KMS-11 (cell line): Measurements from ENCODE around the gene RFTN2.

Experiments
- H2AFZ ChIP-seq: fragments of 200-600 bp; sonication (generic); 2 replicates; pipeline ENCODE4 v1.6.1; 2016; ENCODE audit warnings: antibody characterized with exemption, mixed run types, low read depth
- H3K27ac ChIP-seq: fragments of 200-600 bp; sonication (generic); 2 replicates; pipeline ENCODE4 v1.6.1; 2016; ENCODE audit warnings: mild to moderate bottlenecking, mixed run types
- H3K27me3 ChIP-seq: fragments of 200-600 bp; sonication (generic); 2 replicates; pipeline ENCODE4 v1.6.1; 2017; ENCODE audit warnings: mild to moderate bottlenecking, low read depth, mixed run types, moderate library complexity; ENCODE audit not compliant: insufficient read depth
- H3K36me3 ChIP-seq: fragments of 200-600 bp; sonication (generic); 2 replicates; pipeline ENCODE4 v1.6.1; 2017; ENCODE audit warnings: mild to moderate bottlenecking, mixed run types; ENCODE audit not compliant: insufficient read depth
- H3K4me1 ChIP-seq: fragments of 200-600 bp; sonication (generic); 2 replicates; pipeline ENCODE4 v1.6.1; 2016; ENCODE audit warnings: mild to moderate bottlenecking, low read depth, mixed run types; ENCODE audit not compliant: poor library complexity, severe bottlenecking
- H3K4me2 ChIP-seq: fragments of 200-600 bp; sonication (generic); 2 replicates; pipeline ENCODE4 v1.7.0; 2016; ENCODE audit warnings: mild to moderate bottlenecking, mixed run types
- H3K4me3 ChIP-seq: fragments of 200-600 bp; sonication (generic); IDR thresholded peaks from 2 replicates; pipeline ENCODE4 v1.6.1; 2017; ENCODE audit warnings: low read depth, low read length, mixed read lengths; ENCODE audit not compliant: insufficient read depth
- H3K79me2 ChIP-seq: fragments of 200-600 bp; sonication (generic); 2 replicates; pipeline ENCODE4 v1.6.1; 2016; ENCODE audit warnings: low read depth, mixed run types; ENCODE audit not compliant: insufficient read depth
- H3K9ac ChIP-seq: fragments of 200-600 bp; sonication (generic); 2 replicates; pipeline ENCODE4 v1.6.1; 2016; ENCODE audit warnings: mild to moderate bottlenecking, mixed run types
- H4K20me1 ChIP-seq: fragments of 200-600 bp; sonication (generic); 2 replicates; pipeline ENCODE4 v1.6.1; 2016; ENCODE audit warnings: mild to moderate bottlenecking, mixed run types; ENCODE audit not compliant: insufficient read depth
- TF ChIP-seq, protein P1 (sequence below): fragments of 200-600 bp; sonication (generic); conservative IDR thresholded peaks from 2 replicates; pipeline ENCODE4 v1.6.1; 2017; ENCODE audit warnings: low read depth, mild to moderate bottlenecking, antibody characterized with exemption, low read length, moderate library complexity, mixed read lengths

Gene RFTN2

DNA sequence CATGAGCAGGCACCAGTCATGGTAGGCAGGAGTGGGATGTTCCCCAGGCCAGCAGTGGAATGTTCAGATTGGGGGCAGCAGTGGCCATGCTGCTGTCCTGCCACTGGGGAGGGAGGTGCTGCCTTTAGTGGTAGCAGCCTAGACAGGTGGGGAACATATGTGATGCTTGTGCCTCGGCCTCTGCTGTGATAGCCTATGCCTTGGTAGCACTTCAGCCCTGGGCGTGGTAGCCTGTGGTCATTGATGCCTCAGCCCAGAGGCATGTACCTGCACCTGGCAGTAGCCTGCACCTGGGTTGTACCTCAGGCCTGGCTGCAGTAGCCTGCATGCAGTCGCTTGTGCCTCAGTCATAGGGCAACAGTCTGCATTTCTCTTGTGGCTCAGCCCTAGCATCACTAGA is 7.1 kb downstream of the RFTN2 start:
- TF ChIP-seq, protein P1, sequence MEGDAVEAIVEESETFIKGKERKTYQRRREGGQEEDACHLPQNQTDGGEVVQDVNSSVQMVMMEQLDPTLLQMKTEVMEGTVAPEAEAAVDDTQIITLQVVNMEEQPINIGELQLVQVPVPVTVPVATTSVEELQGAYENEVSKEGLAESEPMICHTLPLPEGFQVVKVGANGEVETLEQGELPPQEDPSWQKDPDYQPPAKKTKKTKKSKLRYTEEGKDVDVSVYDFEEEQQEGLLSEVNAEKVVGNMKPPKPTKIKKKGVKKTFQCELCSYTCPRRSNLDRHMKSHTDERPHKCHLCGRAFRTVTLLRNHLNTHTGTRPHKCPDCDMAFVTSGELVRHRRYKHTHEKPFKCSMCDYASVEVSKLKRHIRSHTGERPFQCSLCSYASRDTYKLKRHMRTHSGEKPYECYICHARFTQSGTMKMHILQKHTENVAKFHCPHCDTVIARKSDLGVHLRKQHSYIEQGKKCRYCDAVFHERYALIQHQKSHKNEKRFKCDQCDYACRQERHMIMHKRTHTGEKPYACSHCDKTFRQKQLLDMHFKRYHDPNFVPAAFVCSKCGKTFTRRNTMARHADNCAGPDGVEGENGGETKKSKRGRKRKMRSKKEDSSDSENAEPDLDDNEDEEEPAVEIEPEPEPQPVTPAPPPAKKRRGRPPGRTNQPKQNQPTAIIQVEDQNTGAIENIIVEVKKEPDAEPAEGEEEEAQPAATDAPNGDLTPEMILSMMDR, result no peak
- no peak overlapping the region for H3K4me3 ChIP-seq
- H3K4me2 ChIP-seq, result no peak overlapping the region
- H3K27me3 ChIP-seq, result no peaks in the 10 kb centered on the region
- H4K20me1 ChIP-seq, result no peaks in the 10 kb centered on the region
- H2AFZ ChIP-seq, result no peak overlapping the region
- H3K4me1 ChIP-seq, result peaks cover 7% of the 10 kb centered on the region
- H3K36me3 ChIP-seq, result no peaks in the 10 kb centered on the region
- no peak overlapping the region for H3K9ac ChIP-seq
- no peak overlapping the region for H3K27ac ChIP-seq
- H3K79me2 ChIP-seq, result no peaks in the 10 kb centered on the region

DNA sequence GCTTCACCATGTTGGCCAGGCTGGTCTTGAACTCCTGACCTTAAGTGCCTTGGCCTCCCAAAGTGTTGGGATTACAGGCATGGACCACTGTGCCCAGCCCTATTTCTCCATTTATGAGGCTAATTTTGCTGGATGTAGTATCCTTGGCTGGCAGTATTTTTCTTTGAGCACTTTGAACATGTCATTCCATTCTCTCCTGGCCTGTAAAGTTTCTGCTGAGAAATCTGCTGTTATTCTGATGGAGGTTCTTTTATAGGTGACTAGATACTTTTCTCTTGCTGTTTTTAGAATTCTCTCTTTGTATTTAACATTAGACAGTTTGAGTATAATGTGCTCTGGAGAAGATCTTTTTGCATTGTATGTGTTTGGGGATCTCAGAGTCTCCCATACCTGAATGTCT is 9.1 kb downstream of the RFTN2 start:
- TF ChIP-seq, protein P1, result no peak
- Histone ChIP-seq H2AFZ (no peak overlapping the region), H3K9ac (no peak overlapping the region), H3K27ac (no peak overlapping the region), H3K4me2 (no peak overlapping the region), H3K27me3 (no peaks in the 10 kb centered on the region), H3K4me3 (no peak overlapping the region), H4K20me1 (no peaks in the 10 kb centered on the region), H3K4me1 (peaks cover 7% of the 10 kb centered on the region), H3K36me3 (no peaks in the 10 kb centered on the region), H3K79me2 (no peaks in the 10 kb centered on the region)

- no peak overlapping the region for H2AFZ ChIP-seq
- H3K36me3 ChIP-seq, result no peaks in the 10 kb centered on the region
- no peaks in the 10 kb centered on the region for H3K27me3 ChIP-seq
- no peak overlapping the region for H3K4me2 ChIP-seq
- no peaks in the 10 kb centered on the region for H3K4me1 ChIP-seq
- H3K79me2 ChIP-seq, result no peaks in the 10 kb centered on the region
- H3K27ac ChIP-seq, result no peak overlapping the region
- H4K20me1 ChIP-seq, result no peaks in the 10 kb centered on the region
- no peak overlapping the region for H3K4me3 ChIP-seq
- TF ChIP-seq, protein P1, result no peak
- no peak overlapping the region for H3K9ac ChIP-seq
Measured at GRCh38 chr2:197661626-197662025, 13.8 kb downstream of the RFTN2 start.

DNA sequence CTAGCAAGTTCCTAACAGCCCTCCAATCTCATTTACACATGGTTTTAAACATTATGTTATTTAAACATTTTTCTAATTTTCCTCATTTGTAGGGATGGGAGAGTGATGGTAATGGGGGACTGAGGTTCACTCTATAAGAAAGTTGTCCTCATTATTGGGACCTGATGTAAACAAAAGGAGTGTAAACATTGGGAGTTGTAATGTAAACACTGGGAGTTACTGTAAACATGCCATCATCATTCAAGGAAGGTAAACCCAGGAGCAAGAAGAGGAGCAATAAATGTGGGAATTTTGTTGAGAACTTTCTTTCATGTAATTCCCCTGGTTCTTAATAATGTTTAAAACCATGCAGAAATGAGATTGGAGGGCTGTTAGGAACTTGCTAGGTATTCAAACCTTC is 17.8 kb downstream of the RFTN2 start:
- Histone ChIP-seq H3K79me2 (no peaks in the 10 kb centered on the region), H2AFZ (no peak overlapping the region), H3K27me3 (no peaks in the 10 kb centered on the region), H3K9ac (no peak overlapping the region), H3K4me3 (no peak overlapping the region), H3K36me3 (no peaks in the 10 kb centered on the region), H3K27ac (no peak overlapping the region), H4K20me1 (no peaks in the 10 kb centered on the region), H3K4me1 (no peaks in the 10 kb centered on the region), H3K4me2 (no peak overlapping the region)
- TF ChIP-seq, protein P1, result no peak
